GM12864 (cell line): ENCODE results near the gene ZBTB7B.

Experiments used
- DNase-seq: peaks from one replicate; pipeline ENCODE4 v3.0.0-alpha.2; 2011; ENCODE audit warnings: low read depth
- H3K4me3 ChIP-seq: 2 replicates; pipeline ENCODE4 v1.5.1; 2011; ENCODE audit warnings: mild to moderate bottlenecking, low read depth, low read length, control low read depth
- CTCF ChIP-seq: IDR thresholded peaks from 2 replicates; pipeline ENCODE4 v1.5.1; 2011; ENCODE audit warnings: low read depth, mild to moderate bottlenecking, moderate library complexity, low read length, control low read depth, inconsistent platforms; ENCODE audit errors: missing control alignments

Gene ZBTB7B

DNA sequence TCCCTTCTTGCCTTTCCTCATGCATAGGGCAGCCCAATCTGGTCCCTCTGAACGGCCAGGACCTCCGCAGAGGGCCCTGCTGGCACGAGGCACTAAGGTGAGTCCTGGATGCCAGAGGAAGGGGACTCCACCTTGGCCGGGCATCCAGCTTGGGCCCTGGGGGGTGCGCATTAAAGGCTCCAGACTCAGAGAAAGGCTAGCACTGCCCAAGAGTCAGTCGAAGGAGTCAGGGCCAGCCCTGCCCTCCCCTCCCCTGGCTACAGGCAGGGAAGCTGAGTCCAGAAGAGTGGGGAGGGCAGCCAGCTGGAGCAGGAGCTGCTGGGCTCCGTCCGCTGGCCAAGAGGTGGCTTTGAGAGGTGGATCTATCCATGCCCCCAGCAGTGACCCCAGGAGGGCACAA, 58.1 kb downstream of the ZBTB7B start:
- no peak for TF ChIP-seq CTCF
- no peak for DNase-seq
- H3K4me3 ChIP-seq: no peak overlapping the region

DNA sequence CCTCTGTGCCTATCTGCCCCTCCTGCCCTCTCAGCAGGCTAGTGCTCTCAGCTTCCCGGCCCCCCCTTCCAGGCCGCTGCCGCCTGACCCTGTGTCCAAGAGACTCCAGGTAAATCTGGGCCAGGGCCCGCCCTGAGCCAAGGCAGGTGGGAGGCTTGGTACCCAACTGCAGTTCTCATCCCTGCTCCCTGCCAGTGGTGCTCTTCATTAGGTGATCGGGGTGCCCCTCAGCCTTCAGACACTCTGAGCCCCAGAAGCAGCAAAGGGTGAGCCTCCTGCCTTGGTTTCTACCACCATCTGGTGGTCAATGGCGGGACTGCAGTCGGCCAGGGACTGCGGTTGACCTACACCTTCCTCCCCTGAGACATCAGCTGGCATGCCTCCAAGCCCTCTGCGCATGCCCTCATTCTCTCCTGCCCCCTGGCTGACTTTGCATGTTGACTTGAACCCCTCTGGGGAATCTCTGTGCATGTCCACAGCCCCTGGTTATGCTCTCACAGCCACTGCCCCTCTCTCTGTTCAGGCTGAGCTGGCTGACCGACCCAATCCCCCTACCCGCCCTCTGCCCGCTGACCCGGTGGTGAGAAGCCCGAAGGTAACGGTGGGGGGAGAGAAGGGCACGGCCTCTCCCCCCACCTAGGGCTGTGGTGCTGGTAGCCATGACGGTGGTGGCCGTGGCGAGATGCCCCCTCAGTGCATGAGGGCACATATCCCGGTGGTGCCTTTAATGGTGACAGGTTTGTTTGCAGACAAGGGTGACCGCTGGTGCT, 59.0 kb downstream of the ZBTB7B start:
- no peak overlapping the region for H3K4me3 ChIP-seq
- DNase-seq: peak; percentile 83
- TF ChIP-seq CTCF: peak; percentile 100

DNA sequence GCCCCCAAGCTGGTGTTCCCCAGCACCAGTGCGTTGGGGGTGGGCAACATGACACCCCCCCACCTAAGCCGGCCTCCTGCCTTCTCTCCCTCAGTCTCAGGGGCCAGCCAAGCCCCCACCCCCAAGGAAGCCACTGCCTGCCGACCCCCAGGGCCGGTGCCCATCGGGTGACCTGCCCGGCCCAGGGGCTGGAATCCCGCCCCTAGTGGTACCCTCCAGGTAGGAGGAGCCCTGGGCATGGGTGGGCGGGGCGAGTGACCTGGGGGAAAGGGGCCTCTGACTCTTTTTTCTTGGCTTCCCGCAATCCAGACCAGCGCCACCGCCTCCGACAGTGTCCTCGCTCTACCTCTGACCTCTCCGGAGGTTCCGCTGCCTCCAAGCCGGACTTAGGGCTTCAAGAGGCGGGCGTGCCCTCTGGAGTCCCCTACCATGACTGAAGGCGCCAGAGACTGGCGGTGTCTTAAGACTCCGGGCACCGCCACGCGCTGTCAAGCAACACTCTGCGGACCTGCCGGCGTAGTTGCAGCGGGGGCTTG, 59.6 kb downstream of the ZBTB7B start:
- TF ChIP-seq CTCF: peak; percentile 36
- DNase-seq: no peak
- H3K4me3 ChIP-seq: no peak overlapping the region

DNA sequence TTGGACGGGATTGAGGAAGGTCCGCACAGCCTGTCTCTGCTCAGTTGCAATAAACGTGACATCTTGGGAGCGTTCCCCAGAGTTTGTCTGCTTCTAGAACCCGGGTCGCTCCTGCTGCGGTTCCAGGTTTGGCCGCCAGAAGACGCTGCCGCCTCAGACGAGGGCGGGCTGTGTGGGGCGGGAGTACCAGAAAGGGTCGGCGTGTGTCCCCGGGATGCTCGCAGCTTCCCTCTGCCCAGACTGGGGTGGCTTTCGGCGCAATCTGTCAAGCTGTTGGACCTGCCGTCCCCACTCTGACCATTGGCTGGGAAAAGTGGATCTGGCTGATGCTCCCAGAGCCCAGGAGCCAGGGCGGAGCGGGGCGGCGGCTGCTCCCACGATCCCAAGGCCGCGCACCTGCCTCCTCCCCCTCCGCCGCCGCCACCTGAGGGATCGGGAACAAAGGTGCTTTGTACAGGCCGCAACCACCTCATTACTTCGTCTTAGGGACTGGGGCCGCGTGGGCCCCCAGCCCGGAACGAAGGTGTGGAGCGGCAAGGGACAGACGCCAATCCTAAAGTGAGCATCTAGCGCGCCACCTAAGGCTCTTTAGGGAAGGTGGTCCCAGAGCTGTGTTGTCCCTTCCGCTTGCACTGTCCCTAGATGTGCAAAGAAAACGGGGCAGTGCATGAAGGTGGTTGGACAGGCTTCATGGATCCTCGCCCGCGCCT, 60.3 kb downstream of the ZBTB7B start:
- DNase-seq: no peak
- TF ChIP-seq CTCF: peak; percentile 97
- peak overlapping the region; percentile 89 for H3K4me3 ChIP-seq

GRCh38 chr1:155063550-155064110, 61.0 kb downstream of the ZBTB7B start, which contains the start of gene EFNA4:
Gene EFNA4 (plus strand): TSS chr1:155063740. CDS start chr1:155063824, 84 bp downstream.
- no peak for TF ChIP-seq CTCF
- DNase-seq: peak; percentile 76
- peak within 1 kb of the TSS; percentile 89 for H3K4me3 ChIP-seq

DNA sequence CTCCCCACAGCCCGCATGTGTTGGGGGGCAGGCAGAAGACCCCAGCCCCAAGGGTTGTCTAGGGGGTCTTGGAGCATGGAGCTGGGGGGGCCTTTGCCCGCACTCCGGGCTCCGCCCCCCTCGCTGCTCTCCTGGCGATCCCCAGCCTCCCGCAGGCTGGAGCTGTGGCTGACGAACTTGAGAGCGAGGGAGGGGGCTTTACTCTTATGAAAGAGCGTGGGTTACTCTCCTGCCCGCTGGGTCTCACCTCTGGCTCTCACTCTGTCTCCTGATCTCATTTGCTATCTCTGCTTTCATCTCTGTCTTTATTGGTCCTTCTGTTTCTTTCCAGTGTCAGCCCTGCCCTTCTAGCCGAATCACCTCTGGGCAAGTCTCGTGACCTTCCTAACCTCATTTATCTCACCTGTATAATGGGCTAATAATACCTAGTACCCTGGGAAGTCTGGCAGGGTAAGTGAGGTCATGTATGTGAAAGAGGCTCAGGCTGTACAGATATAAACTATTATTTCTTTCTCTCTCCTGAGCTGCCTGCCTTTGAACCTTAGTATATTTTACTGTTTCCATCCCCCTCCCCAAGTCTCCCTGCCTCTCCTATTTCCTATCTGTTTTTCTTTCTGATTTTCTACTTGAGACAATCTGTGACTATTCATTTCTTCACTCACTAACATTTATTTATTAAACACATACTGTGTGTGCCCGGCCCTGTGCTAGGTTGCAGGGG, 61.7 kb downstream of the ZBTB7B start:
- H3K4me3 ChIP-seq: peak overlapping the region; percentile 89
- no peak for DNase-seq
- no peak for TF ChIP-seq CTCF
